Glutamatergic neuron (in vitro differentiated cells): ENCODE data around the gene KRTAP19-6. TPM values are rescaled to one million over a fixed set of nuclear protein-coding genes. Genes with fewer than 3 reads are reported as not detected.
"Not testable (repeated sequence)": the region's sequence is repeated elsewhere in the genome, so short reads cannot be mapped to it uniquely, and the experiment has no call there.

Experiments
- DNase-seq: peaks from one replicate; pipeline ENCODE4 v3.0.0; 2022
- H3K27ac Mint-ChIP-seq: one replicate; pipeline ENCODE4 v1.8.0; 2020; ENCODE audit warnings: mild to moderate bottlenecking, mixed read lengths, inconsistent platforms; ENCODE audit not compliant: unreplicated experiment
- H3K27me3 Mint-ChIP-seq: one replicate; pipeline ENCODE4 v1.8.0; 2020; ENCODE audit warnings: mild to moderate bottlenecking, moderate library complexity, mixed read lengths, inconsistent platforms; ENCODE audit not compliant: unreplicated experiment
- H3K36me3 Mint-ChIP-seq: one replicate; pipeline ENCODE4 v1.8.0; 2020; ENCODE audit warnings: mild to moderate bottlenecking, mixed read lengths, inconsistent platforms; ENCODE audit not compliant: unreplicated experiment
- H3K4me1 Mint-ChIP-seq: one replicate; pipeline ENCODE4 v1.8.0; 2020; ENCODE audit warnings: mild to moderate bottlenecking, low read depth, mixed read lengths, inconsistent platforms; ENCODE audit not compliant: unreplicated experiment
- H3K4me3 Mint-ChIP-seq: one replicate; pipeline ENCODE4 v1.8.0; 2020; ENCODE audit warnings: mild to moderate bottlenecking, mixed read lengths, inconsistent platforms; ENCODE audit not compliant: unreplicated experiment
- H3K9me3 Mint-ChIP-seq: one replicate; pipeline ENCODE4 v1.8.0; 2020; ENCODE audit warnings: mild to moderate bottlenecking, moderate library complexity, mixed read lengths, inconsistent platforms; ENCODE audit not compliant: unreplicated experiment
- total RNA-seq: library from RNA; stranded (reverse); fragmentation: NEBNext Ultra II Directional; extraction: Animal tissue kit (Norgen Biotek cat#: 25700); gene quantifications from one replicate; pipeline ENCODE4 v1.2.1, GENCODE V29; 2021; ENCODE audit not compliant: unreplicated experiment
- TF ChIP-seq, protein P1 (sequence below): fragments of 200-600 bp; sonication (generic); IDR thresholded peaks from one replicate; pipeline ENCODE4 v1.5.0; 2021; ENCODE audit not compliant: partially characterized antibody, unreplicated experiment

Gene KRTAP19-6
- total RNA-seq, 1 donor from 2014 or later: not detected

- H3K9me3 Mint-ChIP-seq, DNase-seq, H3K36me3 Mint-ChIP-seq, H3K4me3 Mint-ChIP-seq, H3K27ac Mint-ChIP-seq, H3K4me1 Mint-ChIP-seq, H3K27me3 Mint-ChIP-seq: not testable (repeated sequence)
- TF ChIP-seq, protein P1, sequence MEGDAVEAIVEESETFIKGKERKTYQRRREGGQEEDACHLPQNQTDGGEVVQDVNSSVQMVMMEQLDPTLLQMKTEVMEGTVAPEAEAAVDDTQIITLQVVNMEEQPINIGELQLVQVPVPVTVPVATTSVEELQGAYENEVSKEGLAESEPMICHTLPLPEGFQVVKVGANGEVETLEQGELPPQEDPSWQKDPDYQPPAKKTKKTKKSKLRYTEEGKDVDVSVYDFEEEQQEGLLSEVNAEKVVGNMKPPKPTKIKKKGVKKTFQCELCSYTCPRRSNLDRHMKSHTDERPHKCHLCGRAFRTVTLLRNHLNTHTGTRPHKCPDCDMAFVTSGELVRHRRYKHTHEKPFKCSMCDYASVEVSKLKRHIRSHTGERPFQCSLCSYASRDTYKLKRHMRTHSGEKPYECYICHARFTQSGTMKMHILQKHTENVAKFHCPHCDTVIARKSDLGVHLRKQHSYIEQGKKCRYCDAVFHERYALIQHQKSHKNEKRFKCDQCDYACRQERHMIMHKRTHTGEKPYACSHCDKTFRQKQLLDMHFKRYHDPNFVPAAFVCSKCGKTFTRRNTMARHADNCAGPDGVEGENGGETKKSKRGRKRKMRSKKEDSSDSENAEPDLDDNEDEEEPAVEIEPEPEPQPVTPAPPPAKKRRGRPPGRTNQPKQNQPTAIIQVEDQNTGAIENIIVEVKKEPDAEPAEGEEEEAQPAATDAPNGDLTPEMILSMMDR: peak; percentile 62
Observed at GRCh38 chr21:30505621-30506205, 36.0 kb downstream of the KRTAP19-6 start.

GRCh38 chr21:30502041-30502440 is 39.6 kb downstream of the KRTAP19-6 start, which contains the start of gene KRTAP19-5:
KRTAP19-5 (minus strand) TSS chr21:30502141; CDS start chr21:30502090, 51 bp downstream.
- Mint-ChIP-seq H3K27ac (no peak within 1 kb of the TSS), H3K9me3 (no peaks in the 10 kb centered on the region), H3K4me1 (no peaks in the 10 kb centered on the region), H3K36me3 (no peaks in the 10 kb centered on the region), H3K4me3 (no peak within 1 kb of the TSS), H3K27me3 (no peaks in the 10 kb centered on the region)
- DNase-seq: no peak
- TF ChIP-seq, protein P1: no peak

GRCh38 chr21:30497065-30497464 is 44.6 kb downstream of the KRTAP19-6 start, which contains the start of gene KRTAP19-4:
KRTAP19-4 (minus strand) TSS chr21:30497165; CDS start chr21:30497110, 55 bp downstream.
- no peaks in the 10 kb centered on the region for H3K27me3 Mint-ChIP-seq
- TF ChIP-seq, protein P1: no peak

DNA sequence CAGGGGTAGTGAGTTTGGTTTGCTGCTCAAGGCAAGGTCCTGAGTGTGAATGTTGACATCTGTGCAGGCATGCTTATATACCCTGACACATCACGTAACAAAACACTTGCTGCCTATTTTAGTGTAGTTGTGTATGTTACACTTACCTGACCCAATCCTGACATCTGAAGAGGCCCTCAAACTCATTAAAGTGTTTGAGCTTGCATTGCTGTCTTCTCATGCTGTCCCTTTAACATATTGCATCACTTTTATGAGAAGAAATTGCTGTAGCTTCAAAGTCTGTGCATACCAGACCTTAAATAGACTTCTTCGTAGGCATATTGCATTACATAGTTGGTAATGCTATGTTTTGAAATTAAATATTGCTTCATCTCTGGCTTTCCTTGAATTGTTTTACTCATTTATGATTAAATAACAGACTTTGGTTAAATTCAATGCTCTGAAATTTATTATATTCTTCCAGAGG is 49.7 kb downstream of the KRTAP19-6 start, which contains the start of gene KRTAP19-3:
Gene KRTAP19-3 (minus strand): TSS at position 51 of the 466 bp plus-strand sequence. CDS start 56 bp downstream, outside the sequence.
- TF ChIP-seq, protein P1: no peak
- Mint-ChIP-seq H3K27ac (no peak within 1 kb of the TSS), H3K36me3 (no peaks in the 10 kb centered on the region), H3K4me3 (no peak within 1 kb of the TSS), H3K9me3 (no peaks in the 10 kb centered on the region), H3K27me3 (no peaks in the 10 kb centered on the region), H3K4me1 (no peaks in the 10 kb centered on the region)
- DNase-seq: no peak

More at GRCh38 chr21:30497065-30497464, 44.6 kb downstream of the KRTAP19-6 start, which contains the start of gene KRTAP19-4:
- Mint-ChIP-seq H3K27ac (no peak within 1 kb of the TSS), H3K36me3 (no peaks in the 10 kb centered on the region), H3K9me3 (no peaks in the 10 kb centered on the region), H3K4me3 (no peak within 1 kb of the TSS), H3K4me1 (no peaks in the 10 kb centered on the region)
- no peak for DNase-seq

Other genes starting within 250 kb of the KRTAP19-6 start
- not detected for gene KRTAP26-1, start 221.5 kb downstream of the KRTAP19-6 start, total RNA-seq
- gene KRTAP27-1, start 204.2 kb downstream of the KRTAP19-6 start, total RNA-seq: not detected
- gene KRTAP23-1, start 193.3 kb downstream of the KRTAP19-6 start, total RNA-seq: not detected
- gene KRTAP13-2, start 169.6 kb downstream of the KRTAP19-6 start, total RNA-seq: not detected
- gene KRTAP13-1, start 145.8 kb downstream of the KRTAP19-6 start, total RNA-seq: not detected
- gene KRTAP13-3, start 115.9 kb downstream of the KRTAP19-6 start, total RNA-seq: not detected
- not detected for gene KRTAP13-4, start 111.6 kb downstream of the KRTAP19-6 start, total RNA-seq
- gene KRTAP15-1, start 101.6 kb downstream of the KRTAP19-6 start, total RNA-seq: not detected
- not detected for gene KRTAP19-1, start 61.5 kb downstream of the KRTAP19-6 start, total RNA-seq
- gene KRTAP19-2, start 54.4 kb downstream of the KRTAP19-6 start, total RNA-seq: not detected
- gene KRTAP19-3, start 49.9 kb downstream of the KRTAP19-6 start, total RNA-seq: not detected
- not detected for gene KRTAP19-4, start 44.7 kb downstream of the KRTAP19-6 start, total RNA-seq
- gene KRTAP19-5, start 39.7 kb downstream of the KRTAP19-6 start, total RNA-seq: not detected
- gene KRTAP19-7, start 19.4 kb upstream of the KRTAP19-6 start, total RNA-seq: not detected
- gene KRTAP22-2, start 48.5 kb upstream of the KRTAP19-6 start, total RNA-seq: not detected
- not detected for gene KRTAP6-3, start 50.6 kb upstream of the KRTAP19-6 start, total RNA-seq
- gene KRTAP6-2, start 57.0 kb upstream of the KRTAP19-6 start, total RNA-seq: not detected
- not detected for gene KRTAP22-1, start 59.2 kb upstream of the KRTAP19-6 start, total RNA-seq
- gene KRTAP6-1, start 72.1 kb upstream of the KRTAP19-6 start, total RNA-seq: not detected
- gene KRTAP20-1, start 74.6 kb upstream of the KRTAP19-6 start, total RNA-seq: not detected
- not detected for gene KRTAP20-4, start 78.8 kb upstream of the KRTAP19-6 start, total RNA-seq
- not detected for gene KRTAP20-2, start 93.3 kb upstream of the KRTAP19-6 start, total RNA-seq
- not detected for gene KRTAP20-3, start 101.0 kb upstream of the KRTAP19-6 start, total RNA-seq
- gene KRTAP21-3, start 176.9 kb upstream of the KRTAP19-6 start, total RNA-seq: not detected
- gene KRTAP21-2, start 205.4 kb upstream of the KRTAP19-6 start, total RNA-seq: not detected
- not detected for gene KRTAP21-1, start 213.6 kb upstream of the KRTAP19-6 start, total RNA-seq